Fibroblast of villous mesenchyme (primary cell): ENCODE measurements around the gene PER2. TPM values are rescaled to one million over a fixed set of nuclear protein-coding genes. Genes with fewer than 3 reads are reported as not detected.

Experiments
- DNase-seq: peaks from one replicate; pipeline ENCODE4 v3.0.0-alpha.2; 2010; ENCODE audit warnings: low read depth
- H3K4me3 ChIP-seq: 2 replicates; pipeline ENCODE4 v1.5.1; 2011; ENCODE audit warnings: low read depth, mild to moderate bottlenecking, low read length
- total RNA-seq: library from RNA; depleted of rRNA; stranded (reverse); fragments of >200 nt; gene quantifications from 2 replicates; pipeline ENCODE4 v1.2.3, GENCODE V29; 2012
- TF ChIP-seq, protein P1 (sequence below): IDR thresholded peaks from 2 replicates; pipeline ENCODE4 v1.5.1; 2012; ENCODE audit warnings: low read depth, mild to moderate bottlenecking, low read length; ENCODE audit not compliant: insufficient read depth

PER2 gene
- total RNA-seq, 1 donor = 4.3 TPM

DNA sequence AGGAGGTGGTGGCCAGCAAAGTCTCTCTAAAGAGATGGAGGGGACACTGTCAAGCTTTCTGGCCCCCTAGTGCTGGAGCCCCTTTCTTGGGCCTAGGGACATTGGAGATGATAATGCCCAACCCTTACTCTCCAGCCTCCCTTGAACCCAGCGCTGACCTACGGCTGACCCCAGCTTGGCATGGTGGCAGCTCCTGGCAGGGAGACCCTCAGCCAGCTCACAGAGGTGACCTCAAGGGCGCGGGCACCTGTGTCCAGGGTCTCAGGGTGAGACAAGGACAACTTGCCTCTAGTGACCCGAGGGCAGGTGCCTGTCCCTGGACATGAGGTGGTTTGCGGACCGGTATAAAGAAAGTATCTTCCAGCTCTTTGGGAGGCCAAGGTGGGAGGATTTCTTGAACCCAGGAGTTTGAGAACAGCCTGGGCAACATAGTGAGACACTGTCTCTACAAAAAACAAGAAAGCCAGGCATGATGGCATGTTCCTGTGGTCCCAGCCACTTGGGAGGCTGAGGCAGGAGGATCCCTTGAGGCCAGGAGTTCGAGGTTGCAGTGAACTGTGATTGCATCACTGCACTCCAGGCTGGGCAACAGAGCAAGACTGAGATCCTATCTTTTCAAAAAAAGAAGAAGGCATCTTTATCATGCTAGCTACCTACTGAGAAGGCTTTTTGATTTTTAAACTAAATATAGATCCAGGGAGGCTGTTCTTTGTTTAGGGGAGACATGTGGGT lies 3.3 kb upstream of the PER2 start:
- H3K4me3 ChIP-seq = no peak overlapping the region
- no peak for DNase-seq
- TF ChIP-seq, protein P1, sequence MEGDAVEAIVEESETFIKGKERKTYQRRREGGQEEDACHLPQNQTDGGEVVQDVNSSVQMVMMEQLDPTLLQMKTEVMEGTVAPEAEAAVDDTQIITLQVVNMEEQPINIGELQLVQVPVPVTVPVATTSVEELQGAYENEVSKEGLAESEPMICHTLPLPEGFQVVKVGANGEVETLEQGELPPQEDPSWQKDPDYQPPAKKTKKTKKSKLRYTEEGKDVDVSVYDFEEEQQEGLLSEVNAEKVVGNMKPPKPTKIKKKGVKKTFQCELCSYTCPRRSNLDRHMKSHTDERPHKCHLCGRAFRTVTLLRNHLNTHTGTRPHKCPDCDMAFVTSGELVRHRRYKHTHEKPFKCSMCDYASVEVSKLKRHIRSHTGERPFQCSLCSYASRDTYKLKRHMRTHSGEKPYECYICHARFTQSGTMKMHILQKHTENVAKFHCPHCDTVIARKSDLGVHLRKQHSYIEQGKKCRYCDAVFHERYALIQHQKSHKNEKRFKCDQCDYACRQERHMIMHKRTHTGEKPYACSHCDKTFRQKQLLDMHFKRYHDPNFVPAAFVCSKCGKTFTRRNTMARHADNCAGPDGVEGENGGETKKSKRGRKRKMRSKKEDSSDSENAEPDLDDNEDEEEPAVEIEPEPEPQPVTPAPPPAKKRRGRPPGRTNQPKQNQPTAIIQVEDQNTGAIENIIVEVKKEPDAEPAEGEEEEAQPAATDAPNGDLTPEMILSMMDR = no peak

DNA sequence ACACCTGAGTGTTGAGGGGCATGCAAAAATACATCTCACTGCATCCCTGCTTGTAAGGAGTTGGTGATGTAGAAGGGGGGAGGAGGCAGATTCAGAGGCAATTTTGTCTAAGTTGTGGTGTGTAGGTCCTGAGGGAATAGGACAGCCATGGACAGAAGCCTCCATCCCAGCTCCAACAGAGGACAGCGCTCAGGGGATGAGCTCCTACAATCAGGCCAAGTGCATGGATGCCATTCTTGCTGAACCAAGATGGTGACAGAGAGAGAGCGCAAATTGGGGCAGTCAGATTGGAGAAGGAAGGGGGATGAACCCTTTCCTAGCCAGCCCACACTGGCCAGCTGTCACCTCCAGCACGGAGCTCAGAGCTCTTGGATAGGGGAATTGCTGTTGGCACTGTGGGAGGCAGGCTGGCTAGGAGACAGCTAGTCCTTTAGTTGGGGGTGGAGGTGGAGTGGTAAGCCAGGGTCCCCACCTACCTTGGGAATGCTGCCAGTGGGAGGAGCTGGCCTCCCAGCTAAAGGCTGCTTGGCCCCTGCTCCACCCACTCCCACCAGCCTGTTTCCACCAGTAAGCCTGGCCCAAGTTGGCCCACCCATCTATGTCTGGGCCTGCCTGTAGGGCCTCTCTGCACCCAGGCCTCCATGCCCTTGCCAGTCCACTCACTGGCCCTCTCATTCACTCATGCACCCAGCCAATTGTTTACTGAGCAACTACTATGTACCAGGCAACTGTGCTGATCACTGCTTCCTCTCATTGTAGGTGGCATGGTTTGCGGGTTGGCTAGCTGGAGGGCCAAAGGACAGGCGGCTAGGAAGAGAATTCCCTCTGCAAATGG lies 2.5 kb upstream of the PER2 start:
- no peak overlapping the region for H3K4me3 ChIP-seq
- TF ChIP-seq, protein P1 = no peak

DNA sequence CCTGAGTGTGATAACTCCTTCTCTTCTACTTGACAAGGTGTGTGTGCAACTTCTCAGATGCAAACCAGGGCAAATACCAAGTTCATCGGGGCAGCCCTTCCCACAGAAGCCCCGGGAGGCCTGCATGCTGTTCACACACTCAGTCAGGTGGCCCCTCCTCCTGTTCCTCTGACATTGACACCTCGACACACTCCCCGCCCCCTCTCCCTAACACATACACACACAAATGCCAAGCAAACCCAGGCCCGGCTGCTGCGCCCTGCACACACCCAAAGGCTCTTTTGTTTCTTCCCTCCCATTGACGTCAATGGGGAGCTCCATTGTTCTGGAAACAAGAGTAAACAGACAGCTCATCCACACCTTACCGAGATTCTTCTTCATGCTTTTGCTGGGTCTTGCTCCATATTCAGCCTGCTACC lies 1.7 kb upstream of the PER2 start:
- H3K4me3 ChIP-seq = no peak overlapping the region
- no peak for DNase-seq
- TF ChIP-seq, protein P1 = no peak

More for the DNA sequence above, 2.5 kb upstream of the PER2 start:
- DNase-seq = no peak

DNA sequence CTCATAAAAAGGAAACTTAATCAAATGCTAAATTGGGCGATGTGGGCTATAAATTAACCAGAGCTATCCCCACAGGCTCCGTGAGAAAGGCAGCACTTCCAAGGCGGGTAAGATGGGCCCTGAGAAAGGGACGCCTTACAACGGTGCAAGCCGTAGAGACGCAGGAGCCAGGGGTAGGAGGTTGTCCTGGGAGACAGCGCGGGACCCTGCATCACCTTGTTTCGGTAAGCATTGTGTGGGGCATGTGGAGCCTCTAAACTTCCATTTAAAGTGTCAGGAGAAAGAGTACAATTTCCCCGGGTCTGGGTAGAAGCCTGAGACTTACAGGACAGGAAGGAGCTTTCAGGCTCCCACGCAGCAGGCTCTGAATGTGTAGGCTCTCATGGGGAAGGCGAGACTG lies 1.2 kb upstream of the PER2 start:
- TF ChIP-seq, protein P1 = no peak
- H3K4me3 ChIP-seq = peak overlapping the region; percentile 74
- DNase-seq = no peak

DNA sequence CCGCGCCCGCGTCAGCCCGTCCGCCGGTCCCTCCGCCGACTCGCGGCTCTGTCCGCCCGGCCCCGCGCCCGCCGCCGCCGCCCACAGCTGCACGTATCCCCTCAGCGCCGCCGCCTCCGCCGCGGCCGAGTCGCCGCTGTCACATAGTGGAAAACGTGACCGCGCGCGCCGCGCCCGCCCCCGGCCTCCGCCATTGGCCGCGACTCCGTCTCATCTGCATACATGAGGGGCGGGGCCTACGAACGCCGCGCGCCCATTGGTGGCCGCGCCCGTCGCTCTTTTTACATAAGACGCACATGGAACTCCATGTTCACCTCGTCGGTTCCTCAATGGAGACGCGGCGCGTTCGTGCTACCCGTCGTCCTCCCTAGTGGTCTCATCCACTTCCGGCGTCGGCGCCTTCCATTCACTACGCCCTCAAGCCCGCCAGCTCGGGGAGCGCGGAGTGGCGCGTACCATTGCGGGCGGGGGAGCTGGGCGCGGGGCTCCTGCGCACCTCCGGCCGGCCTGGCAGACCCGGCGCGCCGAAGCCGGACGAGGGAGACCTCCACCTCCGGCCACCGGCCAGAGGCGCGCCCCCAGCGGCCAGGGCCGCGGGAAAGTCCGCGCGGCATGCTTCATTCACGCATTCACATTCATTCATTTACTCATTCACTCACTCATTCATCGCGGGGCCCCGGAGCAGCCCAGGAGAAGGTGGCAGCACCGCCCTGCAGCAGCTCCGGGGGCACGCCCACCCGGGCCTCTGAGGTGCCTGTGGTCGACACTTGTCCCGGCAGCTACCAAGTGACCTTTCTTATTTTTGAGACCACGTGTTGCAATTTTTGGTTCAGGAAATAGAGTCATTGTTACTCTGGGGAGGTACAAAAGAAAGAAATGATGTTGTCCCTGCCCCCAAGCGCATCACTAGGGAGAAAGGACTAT lies 502 bp upstream of the PER2 start:
- TF ChIP-seq, protein P1 = peak; percentile 28
- peak overlapping the region; percentile 74 for H3K4me3 ChIP-seq
- peak; percentile 99 for DNase-seq

DNA sequence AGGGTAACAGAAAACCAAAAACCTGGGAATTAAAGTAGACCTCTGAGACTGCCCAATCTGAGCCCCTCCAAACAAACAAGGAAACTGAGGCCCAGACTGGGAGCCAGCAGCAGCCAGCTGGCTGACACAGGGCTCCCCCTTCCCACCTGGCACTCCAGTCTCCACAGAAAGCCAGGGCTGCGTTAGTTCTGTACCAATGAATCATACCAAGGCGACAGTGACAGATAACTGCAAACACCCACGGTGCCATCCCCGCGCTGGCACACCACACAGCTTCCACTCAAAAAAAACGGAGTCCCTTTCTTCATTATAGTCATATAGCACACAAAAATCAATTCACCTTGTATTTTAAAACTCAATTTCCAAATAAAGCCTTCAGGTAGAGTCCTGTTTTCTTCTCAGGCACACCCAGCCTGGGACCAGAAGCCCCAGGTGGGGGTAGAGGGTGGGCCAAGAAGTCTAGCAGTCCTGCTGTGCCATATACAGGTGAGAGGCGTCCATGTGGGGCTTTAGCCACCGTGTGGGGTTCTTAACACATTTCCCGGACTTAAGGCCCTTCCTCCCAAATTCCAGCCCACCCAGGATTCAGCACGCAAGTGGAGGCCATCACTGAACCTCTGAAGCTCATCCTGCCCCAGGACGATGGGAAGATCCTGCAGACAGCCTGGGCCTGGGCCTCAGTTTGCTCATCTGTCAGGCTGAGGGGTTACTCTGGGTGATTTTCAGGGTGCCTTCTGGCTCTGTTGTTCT lies 1.2 kb downstream of the PER2 start:
- peak; percentile 6 for DNase-seq

More for the DNA sequence above, 1.2 kb downstream of the PER2 start:
- peak overlapping the region; percentile 74 for H3K4me3 ChIP-seq
- TF ChIP-seq, protein P1 = no peak
